ENCODE data around the gene GJC1. TPM values are rescaled to one million over a fixed set of nuclear protein-coding genes. Genes with fewer than 3 reads are reported as not detected.

Gene GJC1
- 36.4 and 53.4 TPM in 2 replicates for total RNA-seq (2014; rRNA removed; shearing (Covaris generic))

DNA sequence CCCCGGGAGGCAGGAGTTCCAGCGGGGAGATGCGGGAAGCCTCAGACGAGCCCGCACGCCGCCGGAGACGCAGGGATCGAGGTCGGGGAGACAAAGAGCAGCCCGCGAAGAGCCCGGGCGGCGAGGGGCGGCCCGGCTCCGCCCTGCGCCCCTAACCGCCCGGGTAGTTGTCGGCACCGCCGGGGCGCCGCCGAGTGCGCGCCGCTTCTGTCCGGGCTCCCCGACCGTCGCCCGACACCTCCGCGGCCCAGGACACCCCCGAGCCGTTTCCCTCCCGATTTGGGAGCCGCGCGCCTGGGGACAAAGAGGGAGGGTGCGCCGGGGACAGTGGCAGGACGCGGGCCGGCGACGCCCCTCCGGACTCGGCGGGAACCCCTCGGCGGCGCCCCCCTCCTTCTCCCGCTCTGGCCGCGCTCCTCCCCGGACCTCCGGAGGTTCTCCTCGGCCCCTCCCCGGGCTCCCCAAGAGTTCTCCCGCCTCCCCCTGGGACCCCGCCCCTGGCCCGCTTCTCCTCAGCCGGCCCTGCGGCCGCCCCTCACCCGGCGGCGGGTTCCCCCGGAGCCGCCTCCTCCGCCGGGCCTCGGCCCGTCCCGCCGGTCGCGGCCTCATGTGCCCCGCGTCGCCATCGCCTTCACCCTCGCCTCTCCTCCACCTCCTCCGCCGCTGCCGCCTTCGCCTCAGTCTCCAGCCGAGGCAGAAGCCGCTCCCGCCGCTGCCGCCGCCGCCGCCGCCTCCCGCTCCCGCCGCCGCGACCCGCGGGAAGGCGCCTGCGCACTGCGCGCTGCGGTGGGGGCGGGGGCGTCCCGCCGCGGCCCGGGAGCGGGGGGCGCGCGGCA lies at the start of gene GJC1:
Gene GJC1 (minus strand): TSS at position 765 of the 836 bp plus-strand sequence. CDS start 24,470 bp downstream, outside the sequence.
- peaks cover 14% of the 10 kb centered on the region for H3K36me3 ChIP-seq
- peak; percentile 73 to 79 for DNase-seq (ENCODE audit: low read depth in 1 of 2, low spot score in 2 of 2)
- H3K4me1 ChIP-seq (replicated peaks): peaks cover 50% of the 10 kb centered on the region
- H3K27ac ChIP-seq: peak within 1 kb of the TSS; percentile 89
- peak within 1 kb of the TSS; percentile 97 for H3K4me3 ChIP-seq
- H3K9me3 ChIP-seq (replicated peaks): no peaks in the 10 kb centered on the region
- H3K27me3 ChIP-seq (replicated peaks): no peaks in the 10 kb centered on the region

DNA sequence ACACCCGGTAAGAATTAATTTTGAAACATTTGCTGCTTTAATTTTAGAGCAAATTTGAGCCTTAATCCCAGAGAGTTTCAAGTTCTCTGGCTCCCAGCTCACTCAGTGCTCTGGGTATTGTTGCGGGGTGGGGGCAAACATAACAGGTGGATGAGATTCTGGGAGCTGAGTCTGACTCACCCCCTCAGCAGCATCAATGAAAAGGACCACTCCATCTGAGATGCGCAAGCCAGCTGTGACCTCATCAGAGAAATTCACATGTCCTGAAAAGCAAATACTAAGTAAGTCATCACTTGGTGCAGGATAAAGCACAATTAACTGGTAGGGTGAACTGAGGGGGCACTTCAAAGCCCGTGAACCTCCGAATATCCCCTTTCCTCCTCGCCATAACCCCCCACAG lies 49.3 kb upstream of the GJC1 start:
- peaks cover 94% of the 10 kb centered on the region for H3K36me3 ChIP-seq
- no peak for DNase-seq (ENCODE audit: low read depth in 1 of 2, low spot score in 2 of 2)

GRCh38 chr17:44878627-44879221 lies 48.6 kb upstream of the GJC1 start:
- DNase-seq (ENCODE audit: low read depth in 1 of 2, low spot score in 2 of 2): peak in 1 of 2 experiments; percentile 51

More for the DNA sequence above, 49.3 kb upstream of the GJC1 start:
- H3K4me1 ChIP-seq (replicated peaks): no peaks in the 10 kb centered on the region
- H3K9me3 ChIP-seq (replicated peaks): no peaks in the 10 kb centered on the region
- H3K27ac ChIP-seq: no peak overlapping the region
- H3K27me3 ChIP-seq (replicated peaks): no peaks in the 10 kb centered on the region
- H3K4me3 ChIP-seq: no peak overlapping the region

DNA sequence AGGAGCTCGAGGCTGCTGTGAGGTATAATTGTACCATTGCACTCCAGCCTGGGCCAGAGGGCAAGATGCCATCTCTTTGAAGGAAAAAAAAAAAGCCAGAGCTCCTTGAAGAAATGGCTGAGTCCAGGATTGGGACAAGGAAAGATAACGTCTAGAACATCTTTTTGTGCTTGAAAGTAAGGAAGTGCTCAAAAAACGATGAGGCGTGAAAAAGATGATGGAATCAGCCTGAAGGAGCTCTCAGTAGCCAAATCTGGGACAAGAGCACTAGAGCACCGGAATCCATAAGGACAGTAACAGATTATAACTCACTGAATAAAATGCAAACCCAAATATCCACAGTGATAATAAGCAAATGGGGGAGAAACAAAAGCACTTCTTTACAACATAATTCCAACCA lies 47.0 kb upstream of the GJC1 start:
- Histone ChIP-seq H3K4me1 (replicated peaks) (no peaks in the 10 kb centered on the region), H3K4me3 (no peak overlapping the region), H3K27me3 (replicated peaks) (no peaks in the 10 kb centered on the region), H3K36me3 (peaks cover 90% of the 10 kb centered on the region), H3K27ac (no peak overlapping the region), H3K9me3 (replicated peaks) (no peaks in the 10 kb centered on the region)
- no peak for DNase-seq (ENCODE audit: low read depth in 1 of 2, low spot score in 2 of 2)

More at GRCh38 chr17:44878627-44879221, 48.6 kb upstream of the GJC1 start:
- H3K27ac ChIP-seq: no peak overlapping the region
- no peak overlapping the region for H3K4me3 ChIP-seq
- H3K4me1 ChIP-seq (replicated peaks): no peaks in the 10 kb centered on the region
- no peaks in the 10 kb centered on the region for H3K9me3 ChIP-seq (replicated peaks)
- no peaks in the 10 kb centered on the region for H3K27me3 ChIP-seq (replicated peaks)
- peaks cover 92% of the 10 kb centered on the region for H3K36me3 ChIP-seq

DNA sequence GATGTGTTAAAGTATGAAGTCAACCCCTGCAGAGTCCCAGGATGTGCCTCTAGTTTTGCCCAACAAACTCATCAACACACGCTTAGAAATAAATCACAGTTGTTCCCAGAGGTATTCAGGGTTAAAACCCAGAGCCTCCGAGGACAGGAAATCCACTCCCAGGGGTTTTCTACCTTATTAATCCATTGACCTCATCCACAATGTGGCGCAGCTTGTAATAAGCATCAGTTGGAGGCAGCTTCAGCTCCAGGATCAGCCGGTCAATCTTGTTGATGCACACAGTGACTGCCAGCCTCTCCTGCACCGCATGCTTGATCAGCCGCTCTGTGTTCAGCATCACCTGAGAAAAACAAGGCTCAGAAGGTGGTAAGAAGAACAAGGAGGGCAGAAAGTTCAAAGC lies 45.7 kb upstream of the GJC1 start:
- H3K4me3 ChIP-seq: no peak overlapping the region
- no peaks in the 10 kb centered on the region for H3K9me3 ChIP-seq (replicated peaks)
- no peak for DNase-seq (ENCODE audit: low read depth in 1 of 2, low spot score in 2 of 2)
- no peaks in the 10 kb centered on the region for H3K4me1 ChIP-seq (replicated peaks)
- no peak overlapping the region for H3K27ac ChIP-seq
- no peaks in the 10 kb centered on the region for H3K27me3 ChIP-seq (replicated peaks)
- peaks cover 90% of the 10 kb centered on the region for H3K36me3 ChIP-seq

GRCh38 chr17:44872131-44872768 lies 42.2 kb upstream of the GJC1 start:
- H3K27me3 ChIP-seq (replicated peaks): no peaks in the 10 kb centered on the region
- DNase-seq (ENCODE audit: low read depth in 1 of 2, low spot score in 2 of 2): no peak
- no peaks in the 10 kb centered on the region for H3K4me1 ChIP-seq (replicated peaks)
- H3K36me3 ChIP-seq: peaks cover 89% of the 10 kb centered on the region
- no peak overlapping the region for H3K4me3 ChIP-seq
- H3K27ac ChIP-seq: no peak overlapping the region
- no peaks in the 10 kb centered on the region for H3K9me3 ChIP-seq (replicated peaks)

- Histone ChIP-seq H3K27me3 (replicated peaks) (no peaks in the 10 kb centered on the region), H3K27ac (no peak overlapping the region), H3K9me3 (replicated peaks) (no peaks in the 10 kb centered on the region), H3K4me3 (no peak overlapping the region), H3K4me1 (replicated peaks) (peaks cover 1% of the 10 kb centered on the region), H3K36me3 (peaks cover 88% of the 10 kb centered on the region)
- DNase-seq (ENCODE audit: low read depth in 1 of 2, low spot score in 2 of 2): no peak
These were observed 41.5 kb upstream of the GJC1 start for GRCh38 chr17:44871556-44871955.

GRCh38 chr17:44867841-44868240 lies 37.8 kb upstream of the GJC1 start:
- no peaks in the 10 kb centered on the region for H3K9me3 ChIP-seq (replicated peaks)
- H3K27ac ChIP-seq: no peak overlapping the region
- H3K27me3 ChIP-seq (replicated peaks): no peaks in the 10 kb centered on the region
- H3K36me3 ChIP-seq: peaks cover 93% of the 10 kb centered on the region
- no peak overlapping the region for H3K4me3 ChIP-seq
- H3K4me1 ChIP-seq (replicated peaks): peaks cover 21% of the 10 kb centered on the region
- DNase-seq (ENCODE audit: low read depth in 1 of 2, low spot score in 2 of 2): no peak

DNA sequence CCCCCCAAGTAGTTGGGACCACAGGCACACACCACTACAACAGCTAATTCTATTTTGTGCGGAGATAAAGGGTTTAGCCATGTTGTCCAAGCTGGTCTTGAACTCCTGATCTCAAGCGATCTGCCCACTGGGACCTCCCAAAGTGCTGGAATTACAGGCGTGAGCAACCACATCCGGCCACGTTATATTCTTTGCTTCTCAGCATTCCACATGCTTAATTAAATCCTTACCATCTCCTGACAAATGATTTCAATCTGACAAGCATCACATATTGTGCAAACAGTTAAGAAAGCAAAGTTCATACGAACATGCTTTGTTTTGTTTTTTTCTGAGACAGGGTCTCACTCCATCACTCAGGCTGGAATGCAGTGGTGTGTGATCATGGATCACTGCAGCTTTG lies 35.8 kb upstream of the GJC1 start:
- H3K36me3 ChIP-seq: peaks cover 90% of the 10 kb centered on the region
- H3K27me3 ChIP-seq (replicated peaks): no peaks in the 10 kb centered on the region
- H3K4me3 ChIP-seq: no peak overlapping the region
- H3K27ac ChIP-seq: peak overlapping the region; percentile 51
- no peaks in the 10 kb centered on the region for H3K9me3 ChIP-seq (replicated peaks)
- DNase-seq (ENCODE audit: low read depth in 1 of 2, low spot score in 2 of 2): peak; percentile 75 to 77
- peaks cover 21% of the 10 kb centered on the region for H3K4me1 ChIP-seq (replicated peaks)

GRCh38 chr17:44865231-44865660 lies 35.2 kb upstream of the GJC1 start:
- DNase-seq (ENCODE audit: low read depth in 1 of 2, low spot score in 2 of 2): peak; percentile 76 to 87

DNA sequence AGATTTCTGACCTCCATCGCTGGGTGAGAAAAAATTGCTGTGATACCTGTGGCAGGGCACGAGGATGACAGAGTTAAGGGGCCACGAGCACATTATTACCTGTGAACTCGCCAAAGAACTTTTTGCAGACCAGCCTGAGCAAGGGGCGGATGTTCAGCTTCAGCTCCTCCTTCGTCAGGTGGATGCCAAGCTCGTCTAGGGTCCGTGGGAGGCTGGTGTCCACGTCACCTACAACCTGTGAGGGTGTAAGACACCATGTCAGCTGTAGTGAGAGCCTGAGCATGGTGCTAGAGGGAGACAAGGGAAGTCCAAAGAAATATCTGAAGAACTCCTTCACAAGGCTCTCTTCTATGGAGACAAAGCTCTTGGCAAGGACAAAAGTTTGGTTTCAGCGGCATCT lies 34.7 kb upstream of the GJC1 start:
- DNase-seq (ENCODE audit: low read depth in 1 of 2, low spot score in 2 of 2): no peak
- no peaks in the 10 kb centered on the region for H3K27me3 ChIP-seq (replicated peaks)
- no peaks in the 10 kb centered on the region for H3K9me3 ChIP-seq (replicated peaks)
- H3K27ac ChIP-seq: peak overlapping the region; percentile 51; the same call in 1 of the 2 replicates
- peaks cover 90% of the 10 kb centered on the region for H3K36me3 ChIP-seq
- peaks cover 21% of the 10 kb centered on the region for H3K4me1 ChIP-seq (replicated peaks)
- no peak overlapping the region for H3K4me3 ChIP-seq

More at GRCh38 chr17:44865231-44865660, 35.2 kb upstream of the GJC1 start:
- Histone ChIP-seq H3K9me3 (replicated peaks) (no peaks in the 10 kb centered on the region), H3K4me1 (replicated peaks) (peaks cover 21% of the 10 kb centered on the region), H3K27ac (peak overlapping the region; percentile 51), H3K27me3 (replicated peaks) (no peaks in the 10 kb centered on the region), H3K36me3 (peaks cover 90% of the 10 kb centered on the region), H3K4me3 (no peak overlapping the region)

DNA sequence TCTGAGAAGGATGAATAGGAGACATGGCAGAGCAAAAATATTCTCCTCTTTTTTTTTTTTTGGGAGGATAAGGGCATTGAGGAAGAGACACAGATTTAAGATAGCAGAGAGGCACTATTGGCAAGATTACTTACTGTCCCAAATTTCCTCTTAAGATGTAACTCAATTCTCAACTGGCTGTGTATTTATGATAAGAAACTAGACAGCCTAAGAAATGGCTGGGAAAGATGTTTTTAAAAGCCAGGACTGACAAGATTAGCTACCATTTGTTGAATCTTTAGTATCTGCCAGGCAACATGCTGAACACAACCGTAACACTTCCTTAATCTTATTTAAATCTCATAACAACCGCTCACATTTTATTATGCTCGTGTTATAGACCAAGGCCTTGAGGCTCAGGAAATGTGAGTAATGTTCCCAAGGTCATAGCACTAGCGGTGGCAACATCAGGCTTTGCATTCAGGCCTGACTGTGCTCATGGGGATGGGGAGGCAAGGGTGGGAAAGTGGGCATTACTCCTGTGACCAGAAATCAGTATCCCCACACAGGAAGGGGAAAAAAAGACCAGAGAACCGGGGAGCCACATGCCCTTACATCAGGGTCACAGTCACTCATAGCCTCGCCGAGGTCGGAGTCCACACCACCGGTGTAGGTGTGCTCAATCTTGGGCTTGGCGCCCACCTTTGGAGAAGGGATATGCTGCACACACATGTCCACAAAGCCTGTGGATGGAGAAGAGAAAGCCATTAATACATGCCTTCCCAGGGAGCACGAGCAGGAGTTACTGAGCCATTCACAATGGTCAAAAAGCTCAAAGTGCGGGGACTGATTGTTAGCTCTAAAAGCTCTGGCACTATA lies 33.2 kb upstream of the GJC1 start:
- Histone ChIP-seq H3K4me3 (no peak overlapping the region), H3K27me3 (replicated peaks) (no peaks in the 10 kb centered on the region), H3K36me3 (peaks cover 90% of the 10 kb centered on the region), H3K4me1 (replicated peaks) (peaks cover 21% of the 10 kb centered on the region), H3K27ac (no peak overlapping the region), H3K9me3 (replicated peaks) (no peaks in the 10 kb centered on the region)
- no peak for DNase-seq (ENCODE audit: low read depth in 1 of 2, low spot score in 2 of 2)

DNA sequence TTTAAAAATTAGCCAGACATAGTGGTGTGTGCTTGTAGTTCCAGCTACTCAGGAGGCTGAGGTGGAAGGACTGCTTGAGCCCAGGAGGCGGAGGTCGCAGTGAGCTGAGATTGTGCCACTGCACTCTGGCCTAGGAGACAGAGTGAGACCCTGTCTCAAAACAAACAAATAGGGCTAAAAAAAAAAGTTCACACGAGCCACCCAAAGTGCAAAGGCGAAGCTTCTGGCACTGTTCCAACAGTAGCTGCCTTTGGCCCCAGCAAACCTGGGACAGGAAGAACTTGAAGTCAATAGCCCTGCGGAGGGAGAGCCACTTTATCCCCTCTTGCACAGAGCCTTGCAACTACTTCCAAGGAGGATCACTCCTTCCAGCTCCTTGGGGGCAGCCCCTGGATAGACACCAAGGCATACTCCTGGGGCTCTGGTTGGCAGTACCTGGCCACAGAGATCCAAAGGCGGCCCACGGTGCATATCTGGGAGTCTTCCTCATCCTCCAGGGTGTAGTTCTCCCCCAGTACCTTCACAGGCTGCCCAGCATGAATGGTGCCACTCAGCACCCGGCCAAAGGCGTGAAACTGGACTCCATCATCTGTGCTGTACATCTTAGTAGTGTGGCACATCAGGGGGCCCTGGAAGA lies 32.3 kb upstream of the GJC1 start:
- Histone ChIP-seq H3K27ac (no peak overlapping the region), H3K4me1 (replicated peaks) (peaks cover 21% of the 10 kb centered on the region), H3K36me3 (peaks cover 91% of the 10 kb centered on the region), H3K4me3 (no peak overlapping the region), H3K27me3 (replicated peaks) (no peaks in the 10 kb centered on the region), H3K9me3 (replicated peaks) (no peaks in the 10 kb centered on the region)
- DNase-seq (ENCODE audit: low read depth in 1 of 2, low spot score in 2 of 2): no peak

All from SJSA1 (cell line).